Measurements from ENCODE around the gene PAQR5. TPM values are rescaled to one million over a fixed set of nuclear protein-coding genes. Genes with fewer than 3 reads are reported as not detected.

The PAQR5 gene
- total and polyA plus RNA-seq, 9 of the 15 experiments (the other 6 are each of a cell fraction or from before 2014, with no cell fraction given), result 0.04 to 0.08 TPM; not detected in 7

DNA sequence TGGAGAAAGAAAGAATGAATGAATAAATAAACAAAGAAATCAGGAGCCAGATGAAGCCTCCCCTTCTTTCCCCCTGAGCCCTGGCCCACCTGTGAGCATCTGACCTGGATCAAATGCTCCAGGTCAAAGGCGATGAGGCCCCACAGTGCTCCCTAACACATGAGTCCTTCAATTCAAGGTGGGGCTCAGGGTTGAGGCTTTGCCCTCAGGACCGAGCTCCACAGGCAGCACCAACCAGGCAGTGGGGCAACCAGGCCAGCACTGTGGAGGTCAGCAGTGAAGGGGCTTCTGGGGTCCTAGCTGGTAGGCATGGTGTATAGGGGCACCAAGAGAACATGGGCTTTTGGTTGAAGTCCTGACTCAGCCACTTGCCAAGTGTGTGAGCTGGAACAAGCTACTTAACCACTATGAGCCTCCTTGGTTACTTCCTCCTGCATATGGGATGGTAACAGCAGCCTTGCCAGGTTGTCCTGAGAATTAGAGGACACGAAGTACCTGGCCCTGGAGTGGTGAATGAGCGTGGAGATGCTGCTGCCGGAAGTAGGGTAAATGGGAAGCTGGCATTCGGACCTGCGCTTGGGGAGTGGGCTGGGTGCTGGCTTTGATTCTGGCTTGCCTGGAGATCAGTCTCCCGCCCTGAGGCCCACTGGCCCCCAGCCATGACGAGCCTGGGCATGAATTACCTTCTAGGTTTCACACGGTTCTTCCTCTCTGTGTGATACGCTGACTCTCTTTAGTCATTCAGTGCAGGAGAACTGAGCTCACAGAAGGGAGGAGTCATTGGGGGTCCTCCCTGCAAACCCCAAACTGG is 10.0 kb upstream of the PAQR5 start (continued):
- TF ChIP-seq NCOA6 (IDR thresholded peaks at IDR 0.05), result no peak
- TF ChIP-seq DNMT1 (IDR thresholded peaks at IDR 0.05), result no peak
- TF ChIP-seq FOXM1 (IDR thresholded peaks at IDR 0.05; ENCODE audit: low read depth), result no peak
- TF ChIP-seq FOXM1 (CRISPR knock-in tag; IDR thresholded peaks at IDR 0.05; ENCODE audit: low read depth), result no peak
- no peak for TF ChIP-seq ZNF212 (CRISPR knock-in tag; IDR thresholded peaks at IDR 0.05)
- TF ChIP-seq, protein P1, sequence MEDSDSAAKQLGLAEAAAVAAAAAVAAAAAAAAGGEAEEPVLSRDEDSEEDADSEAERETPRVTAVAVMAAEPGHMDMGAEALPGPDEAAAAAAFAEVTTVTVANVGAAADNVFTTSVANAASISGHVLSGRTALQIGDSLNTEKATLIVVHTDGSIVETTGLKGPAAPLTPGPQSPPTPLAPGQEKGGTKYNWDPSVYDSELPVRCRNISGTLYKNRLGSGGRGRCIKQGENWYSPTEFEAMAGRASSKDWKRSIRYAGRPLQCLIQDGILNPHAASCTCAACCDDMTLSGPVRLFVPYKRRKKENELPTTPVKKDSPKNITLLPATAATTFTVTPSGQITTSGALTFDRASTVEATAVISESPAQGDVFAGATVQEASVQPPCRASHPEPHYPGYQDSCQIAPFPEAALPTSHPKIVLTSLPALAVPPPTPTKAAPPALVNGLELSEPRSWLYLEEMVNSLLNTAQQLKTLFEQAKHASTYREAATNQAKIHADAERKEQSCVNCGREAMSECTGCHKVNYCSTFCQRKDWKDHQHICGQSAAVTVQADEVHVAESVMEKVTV (CRISPR knock-in tag; IDR thresholded peaks at IDR 0.05), result no peak
- TF ChIP-seq, protein P2, sequence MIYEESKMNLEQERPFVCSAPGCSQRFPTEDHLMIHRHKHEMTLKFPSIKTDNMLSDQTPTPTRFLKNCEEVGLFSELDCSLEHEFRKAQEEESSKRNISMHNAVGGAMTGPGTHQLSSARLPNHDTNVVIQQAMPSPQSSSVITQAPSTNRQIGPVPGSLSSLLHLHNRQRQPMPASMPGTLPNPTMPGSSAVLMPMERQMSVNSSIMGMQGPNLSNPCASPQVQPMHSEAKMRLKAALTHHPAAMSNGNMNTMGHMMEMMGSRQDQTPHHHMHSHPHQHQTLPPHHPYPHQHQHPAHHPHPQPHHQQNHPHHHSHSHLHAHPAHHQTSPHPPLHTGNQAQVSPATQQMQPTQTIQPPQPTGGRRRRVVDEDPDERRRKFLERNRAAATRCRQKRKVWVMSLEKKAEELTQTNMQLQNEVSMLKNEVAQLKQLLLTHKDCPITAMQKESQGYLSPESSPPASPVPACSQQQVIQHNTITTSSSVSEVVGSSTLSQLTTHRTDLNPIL (CRISPR knock-in tag; IDR thresholded peaks at IDR 0.05), result no peak
